A549 (cell line): ENCODE results near the gene FXYD2. TPM values are rescaled to one million over a fixed set of nuclear protein-coding genes. Genes with fewer than 3 reads are reported as not detected.

ENCODE experiments used
- ATAC-seq, 2 experiments: fragments of 200-7000 bp in 1 of 2; fragments of >200 bp in 1 of 2; cut with Nextera tagmentation in 1 of 2; cut with Tn5 transposase in 1 of 2; 3 replicates each; pipeline versions ENCODE4 v1.8.0 to v1.9.1; 2018 to 2020; ENCODE audit warnings: mild to moderate bottlenecking in 1 of 2, moderate library complexity in 1 of 2
- CTCF ChIA-PET: fragments of 300-600 bp; sonication (Branson Sonifier 250); formaldehyde crosslinking; extraction: SDS; loops from one replicate; lab custom pipeline; 2021; ENCODE audit warnings: antibody characterized with exemption, inconsistent platforms; lab: Yijun Ruan, JAX
- POLR2A ChIA-PET: fragments of 350-600 bp; formaldehyde crosslinking; extraction: SDS; loops from one replicate; lab custom pipeline; 2021; ENCODE audit warnings: antibody characterized with exemption, inconsistent platforms; lab: Yijun Ruan, JAX
- DNase-seq, 2 experiments: peaks; one replicate each; pipeline versions ENCODE4 v3.0.0 to v3.0.0-alpha.2; 2011 to 2016; ENCODE audit warnings: low read depth in 1 of 2, low spot score in 1 of 2
- FAIRE-seq: peaks from 2 replicates; lab custom pipeline; 2011; peaks lifted over from hg19 to GRCh38; lab: Jason Lieb, UNC
- H3K27ac ChIP-seq, 2 experiments: fragments of >200 bp; sonication (Bioruptor Twin); formaldehyde crosslinking; 3 replicates each; pipeline ENCODE4 v1.5.1; 2016 to 2017
- H3K4me1 ChIP-seq: fragments of >200 bp; sonication (Bioruptor Twin); formaldehyde crosslinking; 3 replicates; pipeline ENCODE4 v1.6.1; 2016
- H3K4me2 ChIP-seq: fragments of >200 bp; sonication (Bioruptor Twin); formaldehyde crosslinking; 3 replicates; pipeline ENCODE4 v1.6.1; 2016
- H3K4me3 ChIP-seq: fragments of >200 bp; sonication (Bioruptor Twin); formaldehyde crosslinking; 3 replicates; pipeline ENCODE4 v1.5.1; 2016
- H3K9me3 ChIP-seq: fragments of >200 bp; sonication (Bioruptor Twin); formaldehyde crosslinking; 3 replicates; pipeline ENCODE4 v1.6.1; 2016
- BHLHE40 ChIP-seq: IDR thresholded peaks from 2 replicates; pipeline ENCODE4 v1.6.1; 2012; ENCODE audit warnings: low read depth, low read length, inconsistent platforms
- CTCF ChIP-seq: fragments of >200 bp; sonication (Bioruptor Twin); formaldehyde crosslinking; IDR thresholded peaks from 3 replicates; pipeline ENCODE4 v1.5.1; 2016
- FOSB ChIP-seq: fragments of 250-450 bp; sonication (Bioruptor Pico); IDR thresholded peaks from 2 replicates; pipeline ENCODE4 v1.5.0; 2020; ENCODE audit warnings: mild to moderate bottlenecking, moderate library complexity
- FOXS1 ChIP-seq: fragments of 250-450 bp; sonication (Bioruptor Pico); IDR thresholded peaks from 2 replicates; pipeline ENCODE4 v1.5.0; 2020; ENCODE audit warnings: mild to moderate bottlenecking, moderate library complexity
- HES2 ChIP-seq: fragments of >200 bp; sonication (Bioruptor Twin); formaldehyde crosslinking; IDR thresholded peaks from 2 replicates; pipeline ENCODE4 v1.6.1; 2016
- HMGXB4 ChIP-seq: fragments of 250-450 bp; sonication (Bioruptor Pico); IDR thresholded peaks from 2 replicates; pipeline ENCODE4 v1.5.0; 2021; ENCODE audit warnings: mild to moderate bottlenecking, moderate library complexity, borderline replicate concordance
- HOXB5 ChIP-seq: fragments of 250-450 bp; sonication (Bioruptor Pico); IDR thresholded peaks from 2 replicates; pipeline ENCODE4 v1.5.0; 2020; ENCODE audit warnings: mild to moderate bottlenecking, moderate library complexity
- MAX ChIP-seq: IDR thresholded peaks from 2 replicates; pipeline ENCODE4 v1.6.1; 2012
- MAZ ChIP-seq: fragments of 150-350 bp; IDR thresholded peaks from 2 replicates; pipeline ENCODE4 v1.6.1; 2014; ENCODE audit warnings: antibody characterized with exemption, low read depth, low read length, borderline replicate concordance
- MYC ChIP-seq: IDR thresholded peaks from 2 replicates; pipeline ENCODE4 v1.6.1; 2012; ENCODE audit warnings: mild to moderate bottlenecking, inconsistent platforms, low read length, improper control_type of control experiment, borderline replicate concordance
- NFE2L2 ChIP-seq: fragments of 150-350 bp; conservative IDR thresholded peaks from 2 replicates; pipeline ENCODE4 v1.6.1; 2014; ENCODE audit warnings: low read length
- NPAS2 ChIP-seq: fragments of 250-450 bp; sonication (Bioruptor Pico); IDR thresholded peaks from 2 replicates; pipeline ENCODE4 v1.8.0; 2022; ENCODE audit warnings: mild to moderate bottlenecking, moderate library complexity, borderline replicate concordance
- PBX3 ChIP-seq: IDR thresholded peaks from 2 replicates; pipeline ENCODE4 v1.6.1; 2012
- PHF8 ChIP-seq: fragments of 200-600 bp; sonication (generic); IDR thresholded peaks from 2 replicates; pipeline ENCODE4 v1.6.1; 2016; ENCODE audit warnings: low read depth, mild to moderate bottlenecking, antibody characterized with exemption, moderate library complexity, borderline replicate concordance
- RAD21 ChIP-seq, 2 experiments: fragments of >200 bp in 1 of 2; sonication (Bioruptor Twin) in 1 of 2; formaldehyde crosslinking in 1 of 2; IDR thresholded peaks in 1 of 2; conservative IDR thresholded peaks in 1 of 2; 2 replicates in 1 of 2; 3 replicates in 1 of 2; pipeline ENCODE4 v1.6.1; 2012 to 2018; ENCODE audit warnings: inconsistent platforms in 1 of 2
- RARB ChIP-seq: fragments of 250-450 bp; sonication (Bioruptor Pico); IDR thresholded peaks from 2 replicates; pipeline ENCODE4 v1.8.0; 2021; ENCODE audit warnings: mild to moderate bottlenecking, moderate library complexity
- SMC3 ChIP-seq: fragments of >200 bp; sonication (Bioruptor Twin); formaldehyde crosslinking; IDR thresholded peaks from 3 replicates; pipeline ENCODE4 v1.6.1; 2018; ENCODE audit warnings: inconsistent platforms
- TFCP2L1 ChIP-seq: fragments of 250-450 bp; sonication (Bioruptor Pico); IDR thresholded peaks from 2 replicates; pipeline ENCODE4 v1.5.0; 2021; ENCODE audit warnings: mild to moderate bottlenecking
- TP53 ChIP-seq: fragments of 250-450 bp; sonication (Bioruptor Pico); IDR thresholded peaks from 2 replicates; pipeline ENCODE4 v1.5.0; 2021; ENCODE audit warnings: mild to moderate bottlenecking, moderate library complexity
- ZC3H11A ChIP-seq: fragments of 450-650 bp; IDR thresholded peaks from 2 replicates; pipeline ENCODE4 v1.6.1; 2014; ENCODE audit warnings: antibody characterized with exemption, mild to moderate bottlenecking
- WGBS: methylation state at CpG from one replicate; pipeline ENCODE4 v1.1.6; 2017; ENCODE audit errors: missing lambda C conversion rate; 5-methylcytosine and 5-hydroxymethylcytosine counted together
- polyA plus RNA-seq, 4 experiments: library from polyadenylated mRNA; depleted of rRNA in 3 of 4; stranded (reverse); fragments of >200 nt; fragmentation: RNase III in 1 of 4; extraction: RNeasy Plus Mini Kit Qiagen cat#74134 plus additional on column Dnase treatment in 1 of 4; gene quantifications; 2 replicates in 3 of 4; 3 replicates in 1 of 4; pipeline ENCODE4 v1.2.3, GENCODE V29; 2011 to 2017

FXYD2 gene
- polyA plus RNA-seq, 2 of the 4 experiments (the other 2 are of a cell fraction) = 25.9 to 55.6 TPM

- 63% methylated on average over 11 of the region's 12 CpGs for WGBS
- H3K4me3 ChIP-seq = 0 out of 3 replicates have a peak overlapping the region, but pooled peaks have one; percentile 20
- DNase-seq (peak in 1 of 2 experiments; percentile 44), FAIRE-seq (no peak)
- CTCF ChIA-PET = interaction anchor here (0.7 to 12.8 kb wide), 29 partner anchors 9 to 430 kb away, joined by 3 to 158 read pairs (median 3); no protein-coding TSS in a partner anchor
- TF ChIP-seq MAZ = no peak
- no peak for TF ChIP-seq HMGXB4 (CRISPR knock-in tag)
- TF ChIP-seq RARB (CRISPR knock-in tag) = no peak
- no peak for TF ChIP-seq NFE2L2
- TF ChIP-seq TFCP2L1 (CRISPR knock-in tag) = no peak
- no peak for TF ChIP-seq BHLHE40
- no peak for TF ChIP-seq NPAS2
- TF ChIP-seq MYC = no peak
- no peak for TF ChIP-seq FOXS1 (CRISPR knock-in tag)
- TF ChIP-seq HES2 = no peak
- TF ChIP-seq ZC3H11A = no peak
- TF ChIP-seq FOSB (CRISPR knock-in tag) = no peak
- TF ChIP-seq MAX = no peak
- TF ChIP-seq HOXB5 (CRISPR knock-in tag) = no peak
- no peak for TF ChIP-seq PBX3
- TF ChIP-seq, all 56 proteins: peak for 0
- Histone ChIP-seq H3K4me1 (peaks cover 13% of the 10 kb centered on the region; the same call in 2 of the 3 replicates), H3K4me2 (peak overlapping the region; percentile 83), H3K9me3 (no peaks in the 10 kb centered on the region), H3K27ac (peak overlapping the region; percentile 62 to 81)
- ATAC-seq = peak; percentile 53 to 60; a peak in 4 of 6 replicates
- POLR2A ChIA-PET = no interaction called here
These were observed 15.8 kb downstream of the FXYD2 start for GRCh38 chr11:117808784-117809183.

- ATAC-seq (peak in 1 of 2 experiments; percentile 57; a peak in 3 of 6 replicates), FAIRE-seq (no peak), DNase-seq (peak; percentile 48 to 54)
- peak; percentile 71 to 76 for TF ChIP-seq RAD21 (conservative IDR thresholded peaks at IDR 0.05 in 1 of 2, IDR thresholded peaks at IDR 0.05 in 1 of 2)
- TF ChIP-seq TP53 (CRISPR knock-in tag) = no peak
- peak; percentile 54 for TF ChIP-seq SMC3
- peak; percentile 71 for TF ChIP-seq CTCF
- TF ChIP-seq PHF8 = no peak
- Histone ChIP-seq H3K4me2 (no peak overlapping the region), H3K4me1 (peaks cover 13% of the 10 kb centered on the region; the same call in 2 of the 3 replicates), H3K4me3 (no peak overlapping the region), H3K27ac (no peak overlapping the region; a peak in 1 of 6 replicates), H3K9me3 (no peaks in the 10 kb centered on the region)
- WGBS = 46% methylated on average over 14 of the region's 22 CpGs
- CTCF ChIA-PET = interaction anchor here (0.7 to 12.8 kb wide), 38 partner anchors 8 to 418 kb away, joined by 3 to 158 read pairs (median 4); partner anchors contain the start of gene FXYD6
- POLR2A ChIA-PET = no interaction called here
These were observed 16.8 kb downstream of the FXYD2 start for GRCh38 chr11:117807482-117808327.
